IPS-NIHi11 (cell line): ENCODE results near the gene HSD17B8.

Source experiments
- DNase-seq: peaks from one replicate; pipeline ENCODE4 v3.0.0; 2012; ENCODE audit warnings: mixed read lengths, low spot score

HSD17B8 gene

DNA sequence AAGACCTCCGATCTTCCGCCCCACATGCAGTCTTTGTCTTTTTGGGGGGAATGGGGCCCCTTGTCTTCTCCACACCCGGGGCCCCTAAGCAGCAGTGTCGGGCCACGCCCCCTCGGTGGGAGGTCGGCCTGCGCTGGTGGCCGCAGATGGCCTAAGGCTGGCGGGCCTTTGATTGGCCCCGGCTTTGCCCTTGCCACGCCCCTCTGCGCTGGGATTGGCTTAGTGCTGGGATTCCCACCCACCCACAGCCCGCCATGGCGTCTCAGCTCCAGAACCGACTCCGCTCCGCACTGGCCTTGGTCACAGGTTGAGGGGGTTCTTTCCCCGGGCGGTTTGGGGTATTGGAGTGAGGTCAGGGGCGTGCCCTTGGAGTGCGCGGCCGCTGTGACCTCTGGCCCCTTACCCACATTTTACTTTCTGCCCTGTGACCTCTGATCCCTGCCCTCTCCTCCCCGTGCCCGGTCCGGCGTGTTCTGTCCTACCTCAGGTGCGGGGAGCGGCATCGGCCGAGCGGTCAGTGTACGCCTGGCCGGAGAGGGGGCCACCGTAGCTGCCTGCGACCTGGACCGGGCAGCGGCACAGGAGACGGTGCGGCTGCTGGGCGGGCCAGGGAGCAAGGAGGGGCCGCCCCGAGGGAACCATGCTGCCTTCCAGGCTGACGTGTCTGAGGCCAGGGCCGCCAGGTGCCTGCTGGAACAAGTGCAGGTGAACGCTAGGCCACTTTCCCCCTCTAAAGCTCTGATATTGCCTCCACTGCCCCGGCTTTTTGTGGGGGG is at the start of gene HSD17B8:
HSD17B8 (plus strand) TSS at position 241 of the 776 bp plus-strand sequence; CDS start at position 255, 14 bp downstream.
- DNase-seq: peak; percentile 93

DNA sequence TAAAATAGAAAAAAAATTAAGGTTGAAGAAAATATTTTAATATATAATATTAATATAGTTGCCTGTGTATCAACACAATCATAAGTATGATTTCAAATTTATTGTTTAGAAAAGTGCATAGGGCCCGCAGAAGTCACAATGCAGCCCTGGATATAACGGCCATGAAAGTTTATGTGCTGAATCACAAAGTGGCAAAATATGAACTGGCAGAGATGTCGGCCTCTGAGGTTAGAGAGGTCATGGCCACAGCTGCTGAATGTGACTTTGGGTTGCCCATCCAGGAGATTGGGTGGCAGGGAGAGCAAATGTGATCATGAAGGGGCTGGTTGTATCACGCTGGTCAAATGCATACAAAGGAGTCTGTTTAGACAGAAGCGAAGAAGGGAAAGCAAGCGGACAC is 47.9 kb upstream of the HSD17B8 start:
- no peak for DNase-seq

DNA sequence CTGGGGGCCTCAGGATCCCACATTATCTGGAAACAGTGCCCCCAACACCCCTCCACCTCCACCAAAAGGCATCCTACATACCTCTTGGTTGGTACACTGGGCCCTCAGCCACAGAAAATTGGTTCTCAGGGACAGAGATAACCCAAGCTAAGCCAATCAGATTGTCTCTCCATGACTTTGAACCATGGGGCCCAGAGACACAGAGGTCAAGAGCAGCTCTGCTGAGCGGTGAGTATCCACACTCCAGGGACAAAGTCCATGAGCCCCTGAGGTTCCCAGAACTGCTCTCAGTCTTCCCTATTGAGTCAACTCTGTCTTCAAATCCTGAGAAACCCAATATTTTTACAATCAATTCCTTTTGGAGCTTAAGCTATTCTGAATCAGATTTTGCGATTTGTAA is 47.5 kb upstream of the HSD17B8 start:
- no peak for DNase-seq

DNA sequence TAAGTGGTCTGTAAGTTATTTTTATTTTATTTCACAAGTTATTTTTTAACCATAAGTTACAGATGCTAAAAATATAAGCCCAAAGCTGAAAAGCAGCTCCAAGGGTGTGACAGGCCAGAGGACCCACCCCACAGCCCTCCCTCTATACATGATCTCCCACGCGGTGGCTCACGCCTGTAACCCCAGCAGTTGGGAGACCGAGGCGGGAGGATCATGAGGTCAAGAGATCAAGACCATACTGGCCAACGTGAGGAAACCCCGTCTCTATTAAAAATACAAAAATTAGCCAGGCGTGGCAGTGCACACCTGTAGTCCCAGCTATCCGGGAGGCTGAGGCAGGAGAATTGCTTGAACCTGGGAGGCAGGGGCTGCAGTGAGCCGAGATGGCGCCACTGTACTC is 44.4 kb upstream of the HSD17B8 start:
- DNase-seq: no peak

DNA sequence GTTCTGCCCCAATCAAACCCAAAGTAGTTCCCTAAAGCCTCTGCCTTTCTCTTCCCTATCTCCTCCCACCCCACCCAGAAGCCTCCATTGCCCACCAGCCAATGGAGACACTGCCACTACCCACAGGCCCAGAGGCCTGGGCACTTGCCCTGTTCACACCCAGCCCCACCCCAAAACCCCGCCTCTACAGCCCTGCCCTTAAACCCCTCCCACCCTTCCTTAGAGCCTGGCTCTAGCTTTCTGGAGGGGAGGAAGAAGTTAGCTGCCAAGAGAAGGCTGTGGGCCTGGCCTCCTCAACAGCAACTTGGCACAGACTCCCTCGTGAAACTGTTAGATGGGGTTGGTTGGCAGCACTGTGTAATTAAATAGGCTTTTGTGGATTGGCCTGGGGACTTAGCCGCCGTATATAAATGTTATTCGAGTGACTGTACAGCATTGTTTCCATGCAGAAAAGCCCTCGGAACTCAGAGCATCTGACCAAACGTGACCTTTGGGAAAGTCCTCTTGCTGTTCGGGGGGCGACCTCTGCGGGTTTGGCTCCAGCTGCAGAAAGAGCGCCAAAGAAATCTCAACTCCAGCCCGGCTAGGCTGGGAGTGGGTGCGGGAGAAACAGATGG is 43.6 kb upstream of the HSD17B8 start:
- peak; percentile 70 for DNase-seq

DNA sequence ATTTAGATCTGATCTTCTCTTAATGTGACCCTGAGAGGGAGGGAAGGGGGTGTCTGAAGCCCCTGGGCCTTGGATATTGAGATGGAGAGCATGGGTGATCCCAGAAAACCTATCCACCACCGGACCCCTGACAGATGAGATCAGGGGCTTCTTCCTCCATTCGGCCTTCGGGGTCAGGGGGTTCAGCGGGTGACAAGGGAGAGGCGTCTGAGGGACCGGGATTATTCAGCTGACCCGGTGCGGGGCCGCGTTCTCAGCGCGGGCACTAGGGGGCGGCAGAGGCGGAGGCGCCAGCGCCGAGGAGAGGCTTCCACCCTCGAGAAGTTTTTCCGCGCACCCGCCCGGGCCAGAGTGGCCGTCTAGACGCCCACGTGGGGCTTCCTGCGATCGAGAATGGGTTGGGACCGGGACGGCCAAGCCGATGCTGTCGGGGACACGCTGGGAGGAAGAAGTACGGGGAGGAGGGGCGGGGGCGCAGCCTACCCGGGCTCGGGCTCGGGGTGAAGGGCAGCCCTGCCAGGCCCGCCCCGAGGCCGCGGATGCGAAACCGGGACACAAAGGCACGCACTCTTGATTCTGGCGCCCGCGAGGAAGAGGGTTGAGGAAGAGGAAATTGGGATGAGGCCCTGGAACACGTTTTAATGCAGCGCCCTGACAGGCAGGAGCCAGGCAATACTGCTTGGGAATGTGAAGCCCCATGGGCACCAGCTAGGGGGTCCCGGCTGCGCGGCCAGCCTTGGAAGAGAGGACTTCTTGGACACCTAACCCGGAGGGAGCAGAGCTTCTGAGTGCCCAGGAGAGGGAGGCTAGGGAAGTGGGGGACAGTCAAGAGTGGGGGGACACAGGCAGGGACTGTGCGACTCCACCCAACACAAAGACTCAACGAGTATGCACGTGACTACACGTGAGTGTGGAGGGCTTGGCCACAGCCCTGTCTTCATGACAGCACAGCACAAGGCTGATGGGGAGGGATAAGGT is 42.8 kb upstream of the HSD17B8 start:
- DNase-seq: peak; percentile 95

- no peak for DNase-seq
These were observed 40.9 kb upstream of the HSD17B8 start for GRCh38 chr6:33163540-33163939.

- no peak for DNase-seq
These were observed 40.3 kb upstream of the HSD17B8 start for GRCh38 chr6:33164176-33164575.

- DNase-seq: no peak
These were observed 39.6 kb upstream of the HSD17B8 start for GRCh38 chr6:33164665-33165373.

DNA sequence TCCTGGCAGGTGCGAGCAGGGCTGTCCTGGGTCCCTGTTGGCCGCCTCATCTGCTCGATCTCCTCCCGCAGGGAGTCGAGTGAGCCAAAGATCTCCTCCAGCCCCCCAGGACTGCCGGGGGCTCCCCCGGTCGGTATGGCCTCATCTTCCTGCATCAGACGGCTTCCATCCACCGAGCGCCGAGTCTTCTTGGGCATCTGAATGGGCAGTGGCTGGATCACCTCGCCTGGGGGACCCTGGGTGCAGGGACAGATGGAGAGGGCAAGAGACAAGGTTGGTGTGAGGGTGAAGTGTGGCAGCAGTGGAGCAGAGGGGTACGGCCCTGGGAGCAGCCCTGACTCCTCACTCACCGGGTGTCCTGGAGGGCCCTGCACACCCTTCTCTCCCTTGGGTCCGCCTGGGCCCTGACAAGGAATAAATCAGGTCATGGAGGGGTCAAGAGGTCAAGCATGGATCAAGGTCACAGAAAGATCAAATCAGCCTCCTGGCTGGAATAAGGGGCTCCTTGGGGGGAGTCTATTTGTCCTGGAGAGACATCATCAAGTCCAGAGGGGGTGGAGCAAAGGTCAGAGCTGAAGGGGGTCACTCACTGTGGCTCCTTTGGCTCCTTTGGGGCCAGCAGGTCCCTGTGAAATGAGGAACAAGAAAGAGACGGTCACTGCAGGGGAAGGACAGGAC is 38.7 kb upstream of the HSD17B8 start:
- DNase-seq: no peak

GRCh38 chr6:33166363-33166762 is 38.1 kb upstream of the HSD17B8 start:
- no peak for DNase-seq

- no peak for DNase-seq
These were observed 37.6 kb upstream of the HSD17B8 start for GRCh38 chr6:33166811-33167210.

GRCh38 chr6:33167374-33168283 is 36.8 kb upstream of the HSD17B8 start:
- no peak for DNase-seq

DNA sequence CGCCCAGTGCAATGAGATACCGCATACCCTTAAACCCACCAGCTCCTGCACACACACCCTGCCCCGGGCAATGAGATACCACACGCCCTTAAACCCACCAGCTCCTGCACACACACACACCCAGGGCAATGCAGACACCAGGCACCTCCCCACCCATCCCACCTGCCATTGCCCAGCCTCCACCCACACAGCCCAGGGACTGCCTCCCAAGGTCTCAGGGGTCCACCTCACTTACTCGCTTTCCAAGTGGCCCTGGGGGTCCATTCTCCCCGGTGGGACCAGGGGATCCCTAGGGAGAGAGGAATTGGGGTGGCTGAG is 36.2 kb upstream of the HSD17B8 start:
- DNase-seq: no peak

DNA sequence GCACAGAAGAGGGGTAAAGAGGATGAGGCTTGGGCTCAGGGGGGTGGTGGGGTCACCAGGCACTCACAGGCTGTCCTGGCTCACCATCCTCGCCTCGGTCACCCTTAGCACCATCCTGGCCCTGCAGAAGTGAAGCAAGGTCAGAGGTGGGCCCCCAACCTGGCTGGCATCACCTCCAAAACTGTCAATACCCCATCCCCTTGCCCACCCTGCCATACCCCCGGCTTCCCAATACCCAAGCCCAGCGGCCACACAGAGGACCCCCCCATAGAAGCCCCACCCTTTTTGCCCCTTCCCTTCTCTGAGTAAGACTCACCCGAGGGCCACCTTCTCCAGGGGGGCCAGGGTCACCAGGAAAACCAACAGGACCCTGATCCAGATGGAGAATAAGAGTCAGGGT is 35.8 kb upstream of the HSD17B8 start:
- DNase-seq: no peak

DNA sequence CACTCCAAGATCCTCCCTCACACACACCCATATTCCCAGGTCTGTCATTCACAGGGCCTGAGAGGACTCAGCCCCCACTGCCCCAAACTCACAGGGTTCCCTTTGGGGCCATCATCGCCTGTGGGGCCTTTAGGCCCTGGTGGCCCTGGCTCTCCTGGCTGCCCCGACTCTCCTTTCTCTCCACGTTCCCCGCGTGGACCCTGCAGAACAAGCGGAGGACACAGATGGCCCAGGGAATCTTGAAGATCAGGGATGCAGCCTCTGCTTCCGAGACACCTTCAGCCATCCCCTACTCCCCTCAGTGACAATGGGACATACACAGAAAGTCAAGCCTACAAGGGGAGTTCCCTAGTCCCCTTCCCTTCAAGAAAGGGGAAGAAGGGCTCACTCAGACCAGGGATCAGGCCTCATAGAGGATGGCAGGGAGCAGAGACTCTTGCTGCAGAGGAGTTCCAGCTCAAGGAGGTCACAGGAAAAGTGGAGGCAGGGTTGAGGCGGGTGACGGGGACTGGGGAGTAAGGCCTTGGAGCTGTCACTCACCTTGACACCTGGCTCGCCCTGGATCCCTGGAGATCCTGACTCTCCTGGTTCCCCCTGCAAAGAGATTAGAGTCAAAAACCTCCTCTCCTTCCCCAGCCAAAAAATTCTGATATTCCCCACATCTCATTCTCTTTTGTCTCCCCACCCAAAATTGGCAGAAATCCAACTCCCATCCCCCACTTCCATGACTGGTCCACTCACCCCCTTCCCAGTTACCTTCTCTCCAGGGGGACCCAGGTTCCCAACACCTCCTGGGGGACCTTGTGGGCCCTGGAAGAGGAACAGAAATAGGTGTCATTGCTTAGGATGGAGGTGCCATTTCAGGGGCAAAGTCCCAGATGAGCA is 34.9 kb upstream of the HSD17B8 start:
- no peak for DNase-seq

- DNase-seq: no peak
These were observed 34.1 kb upstream of the HSD17B8 start for GRCh38 chr6:33170176-33171015.
